OCI-LY3 (cell line): ENCODE data around the gene CACNG8.

Experiments used
- H2AFZ ChIP-seq: fragments of 200-600, 300-600 bp; shearing (Covaris generic); 2 replicates; pipeline ENCODE4 v1.6.0; 2014; ENCODE audit warnings: antibody characterized with exemption, low read depth, low read length
- H3K27ac ChIP-seq: fragments of 200-600, 300-600 bp; sonication (generic); 2 replicates; pipeline ENCODE4 v1.5.1; 2014; ENCODE audit warnings: mild to moderate bottlenecking, low read length, moderate library complexity, mixed read lengths
- H3K27me3 ChIP-seq: fragments of 200-600, 300-600 bp; sonication (generic); 2 replicates; pipeline ENCODE4 v1.6.1; 2014; ENCODE audit warnings: low read depth, low read length, mixed read lengths
- H3K36me3 ChIP-seq: fragments of 200-600, 300-600 bp; sonication (generic); replicated peaks from 2 replicates; pipeline ENCODE3; 2014; ENCODE audit warnings: low read depth, low read length, mixed read lengths
- H3K4me1 ChIP-seq: fragments of 300-600, 200-600 bp; sonication (generic); 2 replicates; pipeline ENCODE4 v1.6.1; 2014; ENCODE audit warnings: low read length, mixed read lengths
- H3K4me2 ChIP-seq: fragments of 200-600, 300-600 bp; sonication (generic); 2 replicates; pipeline ENCODE4 v1.6.1; 2014; ENCODE audit warnings: low read length, mixed read lengths
- H3K4me3 ChIP-seq: fragments of 300-600, 200-600 bp; sonication (generic); 2 replicates; pipeline ENCODE4 v1.5.1; 2014; ENCODE audit warnings: antibody characterized with exemption, mild to moderate bottlenecking, low read length, moderate library complexity
- H3K79me2 ChIP-seq: fragments of 300-600, 200-600 bp; shearing (Covaris generic); 2 replicates; pipeline ENCODE4 v1.6.1; 2014; ENCODE audit warnings: mild to moderate bottlenecking, low read length, mixed read lengths
- H3K9ac ChIP-seq: fragments of 300-600, 200-600 bp; shearing (Covaris generic); 2 replicates; pipeline ENCODE4 v1.6.0; 2014; ENCODE audit warnings: mild to moderate bottlenecking, low read length, moderate library complexity
- H3K9me3 ChIP-seq: fragments of 200-600, 300-600 bp; shearing (Covaris generic); 2 replicates; pipeline ENCODE4 v1.6.1; 2014; ENCODE audit warnings: low read length, mixed read lengths; ENCODE audit not compliant: insufficient read depth
- H4K20me1 ChIP-seq: fragments of 200-600, 300-600 bp; sonication (generic); 2 replicates; pipeline ENCODE4 v1.6.1; 2016; ENCODE audit warnings: low read length, mixed read lengths; ENCODE audit not compliant: insufficient read depth
- CTCF ChIP-seq: fragments of 200-600, 300-600 bp; sonication (generic); IDR thresholded peaks from 2 replicates; pipeline ENCODE4 v1.5.1; 2014; ENCODE audit warnings: antibody characterized with exemption, low read length, low read depth
- EZH2phosphoT487 ChIP-seq: fragments of 200-600 bp; shearing (Covaris generic); IDR thresholded peaks from 2 replicates; pipeline ENCODE4 v1.6.1; 2018; ENCODE audit warnings: antibody characterized with exemption, mixed run types, low read depth

CACNG8 gene

GRCh38 chr19:53962887-53963431 is at the start of gene CACNG8:
Gene CACNG8 (plus strand): TSS chr19:53962937.
- Histone ChIP-seq H3K4me1 (no peaks in the 10 kb centered on the region), H3K79me2 (no peaks in the 10 kb centered on the region), H3K27me3 (no peaks in the 10 kb centered on the region), H3K9me3 (no peaks in the 10 kb centered on the region), H3K36me3 (no peaks in the 10 kb centered on the region), H3K4me2 (no peak within 1 kb of the TSS), H3K4me3 (no peak within 1 kb of the TSS), H3K9ac (no peak within 1 kb of the TSS), H2AFZ (no peak within 1 kb of the TSS), H3K27ac (no peak within 1 kb of the TSS), H4K20me1 (no peaks in the 10 kb centered on the region)
- no peak for TF ChIP-seq CTCF
- no peak for TF ChIP-seq EZH2phosphoT487

GRCh38 chr19:53915000-53915399 is 47.7 kb upstream of the CACNG8 start:
- Histone ChIP-seq H4K20me1 (no peaks in the 10 kb centered on the region), H2AFZ (no peak overlapping the region), H3K4me2 (no peak overlapping the region), H3K9ac (no peak overlapping the region), H3K27ac (no peak overlapping the region), H3K36me3 (no peaks in the 10 kb centered on the region), H3K27me3 (no peaks in the 10 kb centered on the region), H3K4me3 (no peak overlapping the region), H3K9me3 (no peaks in the 10 kb centered on the region), H3K79me2 (no peaks in the 10 kb centered on the region), H3K4me1 (no peaks in the 10 kb centered on the region)
- TF ChIP-seq EZH2phosphoT487: no peak
- no peak for TF ChIP-seq CTCF

GRCh38 chr19:53916004-53916403 is 46.7 kb upstream of the CACNG8 start:
- Histone ChIP-seq H3K4me2 (no peak overlapping the region), H3K27ac (no peak overlapping the region), H4K20me1 (no peaks in the 10 kb centered on the region), H3K27me3 (no peaks in the 10 kb centered on the region), H3K4me1 (no peaks in the 10 kb centered on the region), H2AFZ (no peak overlapping the region), H3K4me3 (no peak overlapping the region), H3K36me3 (no peaks in the 10 kb centered on the region), H3K79me2 (no peaks in the 10 kb centered on the region), H3K9me3 (no peaks in the 10 kb centered on the region), H3K9ac (no peak overlapping the region)
- TF ChIP-seq CTCF (no peak), EZH2phosphoT487 (no peak)

GRCh38 chr19:53917356-53917755 is 45.4 kb upstream of the CACNG8 start:
- TF ChIP-seq CTCF (no peak), EZH2phosphoT487 (no peak)
- H3K4me3 ChIP-seq: no peak overlapping the region
- no peaks in the 10 kb centered on the region for H3K36me3 ChIP-seq

More at GRCh38 chr19:53917356-53917755, 45.4 kb upstream of the CACNG8 start:
- Histone ChIP-seq H3K27me3 (no peaks in the 10 kb centered on the region), H4K20me1 (no peaks in the 10 kb centered on the region), H3K79me2 (no peaks in the 10 kb centered on the region), H3K4me2 (no peak overlapping the region), H3K4me1 (no peaks in the 10 kb centered on the region), H2AFZ (no peak overlapping the region), H3K27ac (no peak overlapping the region), H3K9me3 (no peaks in the 10 kb centered on the region), H3K9ac (no peak overlapping the region)
